Esophagus (tissue), 2 donors: ENCODE data around the gene ALS2CL. TPM values are rescaled to one million over a fixed set of nuclear protein-coding genes. Genes with fewer than 3 reads are reported as not detected.

Experiments
- H3K27ac ChIP-seq, 2 donors: one replicate each; pipeline ENCODE4 v1.5.1; 2013; ENCODE audit warnings: low read depth in 2 of 2, mild to moderate bottlenecking in 2 of 2, inconsistent platforms in 1 of 2, low read length in 1 of 2, moderate library complexity in 1 of 2
- H3K27me3 ChIP-seq, 2 donors: one replicate each; pipeline ENCODE4 v1.6.1; 2013; ENCODE audit warnings: low read length in 2 of 2, control low read depth in 1 of 2, mild to moderate bottlenecking in 1 of 2; ENCODE audit not compliant: insufficient read depth in 2 of 2, control insufficient read depth in 1 of 2
- H3K36me3 ChIP-seq, 2 donors: one replicate each; pipeline ENCODE4 v1.6.1; 2013; ENCODE audit warnings: low read length in 1 of 2; ENCODE audit not compliant: control insufficient read depth in 2 of 2, insufficient read depth in 2 of 2
- H3K4me1 ChIP-seq, 2 donors: one replicate each; pipeline ENCODE4 v1.6.1; 2013; ENCODE audit warnings: low read length in 1 of 2; ENCODE audit not compliant: control insufficient read depth in 2 of 2, insufficient read depth in 2 of 2
- H3K4me3 ChIP-seq, 2 donors: one replicate each; pipeline ENCODE4 v1.5.1; 2013; ENCODE audit warnings: low read length in 2 of 2, mild to moderate bottlenecking in 2 of 2, low read depth in 1 of 2, moderate library complexity in 1 of 2
- H3K9me3 ChIP-seq, 2 donors: one replicate each; pipeline ENCODE4 v1.6.1; 2013; ENCODE audit warnings: mild to moderate bottlenecking in 2 of 2, low read depth in 1 of 2, low read length in 1 of 2, moderate library complexity in 1 of 2; ENCODE audit not compliant: control insufficient read depth in 2 of 2, insufficient read depth in 1 of 2
- WGBS, 2 donors: extraction: QIAGEN DNeasy Blood & Tissue Kit; methylation state at CpG; one replicate each; pipeline ENCODE4 v1.1.7; 2013; 5-methylcytosine and 5-hydroxymethylcytosine counted together
- polyA plus RNA-seq, 2 donors: library from polyadenylated mRNA; stranded (reverse); fragments of 200-250 nt; gene quantifications; one replicate each; pipeline ENCODE4 v1.2.3, GENCODE V29; 2013
- donor health status: healthy with polysubstance abuse.
- donor health status: Bipolar disorder and iron deficiency.

Gene ALS2CL
- polyA plus RNA-seq, 2 donors = 95.0 to 225 TPM

- no peak overlapping the region for H3K4me3 ChIP-seq
- WGBS, 2 donors = 85 to 91% methylated on average over 4 of the region's 4 CpGs
- H3K9me3 ChIP-seq = no peaks in the 10 kb centered on the region
- no peaks in the 10 kb centered on the region for H3K27me3 ChIP-seq
- no peaks in the 10 kb centered on the region for H3K36me3 ChIP-seq
- H3K4me1 ChIP-seq = peaks cover 0 to 2% of the 10 kb centered on the region in 2 donors
- H3K27ac ChIP-seq = no peak overlapping the region
Observed at GRCh38 chr3:46626039-46626438, 67.4 kb downstream of the ALS2CL start.

GRCh38 chr3:46624975-46625490, 68.4 kb downstream of the ALS2CL start:
- H3K36me3 ChIP-seq = no peaks in the 10 kb centered on the region
- no peaks in the 10 kb centered on the region for H3K27me3 ChIP-seq
- 85 to 88% methylated on average over 3 of the region's 3 CpGs for WGBS, 2 donors
- H3K9me3 ChIP-seq = no peaks in the 10 kb centered on the region
- H3K4me1 ChIP-seq = peaks cover 0 to 1% of the 10 kb centered on the region in 2 donors
- H3K27ac ChIP-seq = no peak overlapping the region
- no peak overlapping the region for H3K4me3 ChIP-seq

GRCh38 chr3:46624533-46624932, 68.9 kb downstream of the ALS2CL start:
- Histone ChIP-seq H3K27ac (no peak overlapping the region), H3K9me3 (no peaks in the 10 kb centered on the region), H3K4me3 (no peak overlapping the region), H3K36me3 (no peaks in the 10 kb centered on the region), H3K4me1 (no peaks in the 10 kb centered on the region), H3K27me3 (no peaks in the 10 kb centered on the region)
- 57 to 64% methylated on average over 2 of the region's 2 CpGs for WGBS, 2 donors

- Histone ChIP-seq H3K4me1 (peaks cover 0 to 2% of the 10 kb centered on the region in 2 donors), H3K4me3 (no peak overlapping the region), H3K36me3 (no peaks in the 10 kb centered on the region), H3K9me3 (no peaks in the 10 kb centered on the region), H3K27me3 (peaks cover 0 to under 1% of the 10 kb centered on the region in 2 donors), H3K27ac (no peak overlapping the region)
- WGBS, 2 donors = 66 to 69% methylated on average over 8 of the region's 8 CpGs
Observed at GRCh38 chr3:46619845-46620778, 73.4 kb downstream of the ALS2CL start.

Other genes with a start within 250 kb of the ALS2CL start
- 1 to 10 TPM in 1 of 2 donors, under 1 TPM in 1; 0.98 to 2.3 TPM for gene LTF, start 228.8 kb downstream of the ALS2CL start, polyA plus RNA-seq
- gene RTP3, start 195.7 kb downstream of the ALS2CL start, polyA plus RNA-seq = not detected
- under 1 TPM; 0.13 to 0.14 TPM for gene LRRC2, start 127.4 kb downstream of the ALS2CL start, polyA plus RNA-seq
- not detected for gene FAM240A, start 81.2 kb downstream of the ALS2CL start, polyA plus RNA-seq
- gene TMIE, start 7.7 kb upstream of the ALS2CL start, polyA plus RNA-seq = 1 to 10 TPM; 1.2 to 2.5 TPM
- gene PRSS50, start 24.2 kb upstream of the ALS2CL start, polyA plus RNA-seq = under 1 TPM; 0.06 TPM
- gene MYL3, start 169.8 kb upstream of the ALS2CL start, polyA plus RNA-seq = under 1 TPM; 0.67 to 0.87 TPM
- gene PTH1R, start 184.0 kb upstream of the ALS2CL start, polyA plus RNA-seq = 1 to 10 TPM; 2.0 to 3.3 TPM